GM12801 (cell line): ENCODE measurements around the gene C11orf52.

ENCODE experiments used
- TF ChIP-seq, protein P1 (sequence below): IDR thresholded peaks from one replicate; pipeline ENCODE4 v1.5.1; 2011; ENCODE audit warnings: control low read depth; ENCODE audit not compliant: insufficient read length; ENCODE audit errors: extremely low read depth

C11orf52 gene

DNA sequence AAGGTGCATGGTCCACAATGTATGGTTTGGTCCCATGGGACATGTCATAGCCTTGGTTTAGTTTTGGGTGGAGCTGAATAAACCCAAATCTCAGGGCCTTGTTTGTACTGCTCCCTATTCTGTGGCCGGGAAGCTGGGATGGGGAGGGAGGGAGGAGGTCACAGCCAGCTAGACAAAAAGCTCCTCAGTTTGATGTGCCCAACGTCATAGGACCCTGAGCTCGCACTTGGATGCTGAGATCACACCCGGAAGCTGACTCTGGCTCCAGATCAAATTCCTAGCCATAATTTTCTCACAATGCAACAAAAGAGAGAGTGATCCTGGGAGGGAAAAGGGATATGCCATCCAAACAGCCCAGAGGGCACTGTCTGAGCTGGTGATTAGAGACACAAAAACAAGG is 4.7 kb upstream of the C11orf52 start:
- TF ChIP-seq, protein P1, sequence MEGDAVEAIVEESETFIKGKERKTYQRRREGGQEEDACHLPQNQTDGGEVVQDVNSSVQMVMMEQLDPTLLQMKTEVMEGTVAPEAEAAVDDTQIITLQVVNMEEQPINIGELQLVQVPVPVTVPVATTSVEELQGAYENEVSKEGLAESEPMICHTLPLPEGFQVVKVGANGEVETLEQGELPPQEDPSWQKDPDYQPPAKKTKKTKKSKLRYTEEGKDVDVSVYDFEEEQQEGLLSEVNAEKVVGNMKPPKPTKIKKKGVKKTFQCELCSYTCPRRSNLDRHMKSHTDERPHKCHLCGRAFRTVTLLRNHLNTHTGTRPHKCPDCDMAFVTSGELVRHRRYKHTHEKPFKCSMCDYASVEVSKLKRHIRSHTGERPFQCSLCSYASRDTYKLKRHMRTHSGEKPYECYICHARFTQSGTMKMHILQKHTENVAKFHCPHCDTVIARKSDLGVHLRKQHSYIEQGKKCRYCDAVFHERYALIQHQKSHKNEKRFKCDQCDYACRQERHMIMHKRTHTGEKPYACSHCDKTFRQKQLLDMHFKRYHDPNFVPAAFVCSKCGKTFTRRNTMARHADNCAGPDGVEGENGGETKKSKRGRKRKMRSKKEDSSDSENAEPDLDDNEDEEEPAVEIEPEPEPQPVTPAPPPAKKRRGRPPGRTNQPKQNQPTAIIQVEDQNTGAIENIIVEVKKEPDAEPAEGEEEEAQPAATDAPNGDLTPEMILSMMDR: no peak

DNA sequence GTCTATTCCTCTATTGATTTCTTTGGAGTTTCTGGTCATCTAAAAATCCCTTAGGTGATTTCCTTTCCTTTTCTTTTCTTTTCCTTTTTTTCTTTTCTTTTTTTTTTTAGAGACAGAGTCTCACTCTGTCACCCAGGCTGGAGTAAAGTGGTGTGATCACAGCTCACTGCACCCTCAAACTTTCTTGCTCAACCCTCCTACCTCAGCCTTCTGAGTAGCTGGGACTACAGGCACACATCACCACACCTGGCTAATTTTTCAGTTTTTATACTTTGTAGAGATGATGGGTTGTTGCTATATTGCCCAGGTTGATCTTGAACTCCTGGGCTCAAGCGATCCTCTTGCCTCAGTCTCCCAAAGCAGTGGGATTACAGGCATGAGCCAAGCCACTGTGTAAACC is 1.9 kb upstream of the C11orf52 start:
- TF ChIP-seq, protein P1: no peak

DNA sequence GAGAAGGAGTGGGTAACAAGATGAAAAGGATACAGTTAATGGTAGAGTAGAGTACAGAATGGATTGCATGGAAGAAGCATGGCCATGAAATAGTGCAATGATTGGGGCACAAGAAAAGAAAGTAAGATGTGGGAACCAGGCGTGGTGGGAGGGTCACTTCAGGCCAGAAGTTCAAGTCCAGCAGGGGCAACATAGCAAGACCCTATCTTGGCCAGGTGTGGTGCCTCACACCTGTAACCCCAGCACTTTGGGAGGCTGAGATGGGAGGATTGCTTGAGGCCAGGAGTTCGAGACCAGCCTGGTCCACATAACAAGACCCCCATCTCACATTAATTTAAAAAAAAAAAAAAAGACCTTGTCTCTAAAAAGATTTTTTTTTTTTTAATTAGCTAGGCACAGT is 1.4 kb upstream of the C11orf52 start:
- TF ChIP-seq, protein P1: no peak

DNA sequence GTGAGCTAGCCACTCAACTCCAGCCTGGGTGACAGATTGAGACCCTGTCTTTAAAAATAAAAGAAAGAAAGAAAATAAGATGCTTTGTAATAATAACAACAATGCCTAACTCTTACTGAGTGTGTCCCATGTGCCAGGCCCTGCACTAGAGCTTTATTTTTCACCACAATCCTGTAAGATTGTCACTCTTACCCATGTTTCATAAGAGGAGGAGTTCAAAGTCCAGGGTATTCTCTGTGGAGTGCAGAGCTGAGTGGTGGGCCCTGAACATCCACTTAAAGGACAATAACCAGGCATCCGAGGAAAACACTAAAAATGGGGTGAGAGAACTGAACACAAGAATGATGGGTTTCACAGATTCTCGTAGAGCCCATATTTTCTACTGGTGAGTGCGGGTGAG is 925 bp upstream of the C11orf52 start:
- TF ChIP-seq, protein P1: no peak

DNA sequence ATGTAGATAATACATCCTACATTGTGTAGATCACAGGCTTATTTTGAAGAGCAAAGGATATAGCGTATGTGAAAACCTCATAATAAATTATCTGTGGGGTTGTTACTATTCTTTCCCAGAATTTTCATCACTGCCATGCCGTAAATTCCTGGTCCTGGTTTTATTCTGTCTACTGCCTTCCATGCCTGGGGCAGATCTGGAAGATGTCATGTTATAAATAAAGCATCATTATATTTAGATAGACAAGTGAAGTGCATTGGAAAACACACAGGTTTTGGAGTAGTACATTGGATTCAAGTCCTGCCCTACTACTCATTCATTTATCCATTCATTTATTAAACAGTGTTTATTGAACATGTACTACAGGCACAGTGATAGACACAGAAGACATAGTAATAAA is 2.2 kb downstream of the C11orf52 start:
- TF ChIP-seq, protein P1: no peak

DNA sequence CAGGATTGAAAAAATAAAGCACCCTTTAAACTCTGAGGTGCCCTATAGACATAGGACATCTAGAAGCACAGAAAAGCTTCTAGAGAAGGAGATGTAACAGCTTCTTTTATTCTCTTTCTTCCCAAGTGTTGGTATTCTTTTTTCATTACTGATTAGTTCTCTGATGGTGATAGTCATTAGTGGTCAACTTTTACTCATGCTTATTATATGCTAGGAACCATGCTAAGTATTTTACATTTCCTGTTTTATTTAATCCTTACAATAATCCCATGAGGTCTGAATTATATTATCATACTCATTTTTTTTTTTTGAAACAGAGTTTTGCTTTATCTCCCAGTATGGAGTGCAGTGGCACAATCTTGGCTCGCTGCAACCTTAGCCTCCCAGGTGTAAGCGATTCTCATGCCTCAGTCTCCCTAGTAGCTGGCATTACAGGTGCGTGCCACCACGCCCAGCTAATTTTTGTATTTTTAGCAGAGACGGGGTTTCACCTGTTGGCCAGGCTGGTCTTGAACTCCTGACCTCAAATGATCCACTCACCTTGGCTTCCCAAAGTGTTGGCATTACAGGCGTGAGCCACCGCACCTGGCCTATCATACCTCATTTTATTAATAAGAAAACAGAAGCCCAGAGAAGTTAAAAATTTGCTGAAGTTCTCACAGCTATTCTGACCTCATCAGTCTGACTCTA is 3.0 kb downstream of the C11orf52 start:
- TF ChIP-seq, protein P1: no peak

DNA sequence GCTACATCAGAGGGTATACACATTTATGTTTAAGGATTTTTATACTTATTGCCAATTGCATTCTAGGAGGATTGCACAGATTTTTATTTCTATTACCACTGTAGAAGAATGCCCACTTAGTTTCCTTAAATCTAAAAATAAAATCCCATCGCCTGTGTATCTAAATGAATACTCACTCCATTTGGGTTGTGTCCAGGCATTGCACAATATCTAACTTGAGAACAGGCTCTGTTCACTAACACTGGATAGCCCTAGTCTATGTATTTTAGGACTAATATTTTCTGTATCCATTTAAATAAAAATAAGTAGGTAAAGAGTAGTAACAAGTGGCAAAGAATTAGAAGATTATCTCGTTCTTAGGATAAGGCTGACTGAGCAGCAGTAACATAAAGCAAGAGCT is 4.1 kb downstream of the C11orf52 start:
- TF ChIP-seq, protein P1: no peak
